Endothelial cell of umbilical vein (primary cell): ENCODE data around the gene DNAJC3. TPM values are rescaled to one million over a fixed set of nuclear protein-coding genes. Genes with fewer than 3 reads are reported as not detected.

ENCODE experiments used
- BruUV-seq: library from RNA; stranded (reverse); fragments of 400-500 nt; replicated peaks from 2 replicates; lab custom pipeline; 2021; lab: Mats Ljungman, UMichigan
- CTCF ChIA-PET: fragments of 300-600, 350-600 bp; sonication (Branson Sonifier 250); formaldehyde crosslinking; loops from one replicate; lab custom pipeline; 2021; ENCODE audit warnings: antibody characterized with exemption, inconsistent platforms; lab: Charles Lee
- POLR2A ChIA-PET: fragments of 300-600, 350-600 bp; sonication (Branson Sonifier 250); formaldehyde crosslinking; loops from one replicate; lab custom pipeline; 2021; ENCODE audit warnings: antibody characterized with exemption, inconsistent platforms; lab: Charles Lee
- DNase-seq: peaks from one replicate; pipeline ENCODE4 v3.0.0-alpha.2; 2011; ENCODE audit warnings: low read depth, low spot score
- FAIRE-seq: peaks from 2 replicates; lab custom pipeline; 2011; peaks lifted over from hg19 to GRCh38; lab: Jason Lieb, UNC
- H2AFZ ChIP-seq: 2 replicates; pipeline ENCODE4 v1.6.0; 2012; ENCODE audit warnings: low read depth, low read length, control low read depth, inconsistent platforms
- H3K27ac ChIP-seq: 2 replicates; pipeline ENCODE4 v1.5.1; 2011; ENCODE audit warnings: low read depth, mild to moderate bottlenecking, control low read depth, low read length, moderate library complexity; ENCODE audit not compliant: insufficient read depth
- H3K27me3 ChIP-seq, 2 experiments: 2 replicates each; pipeline versions ENCODE4 v1.6.0 to v1.6.1; 2011; ENCODE audit warnings: low read length in 2 of 2, mixed read lengths in 1 of 2; ENCODE audit not compliant: control insufficient read depth in 2 of 2, insufficient read depth in 2 of 2
- H3K36me3 ChIP-seq, 2 experiments: 2 replicates in 1 of 2; 3 replicates in 1 of 2; pipeline ENCODE4 v1.5.1; 2011; ENCODE audit warnings: low read length in 2 of 2, mild to moderate bottlenecking in 1 of 2, moderate library complexity in 1 of 2; ENCODE audit not compliant: control insufficient read depth in 2 of 2, insufficient read depth in 2 of 2; ENCODE audit errors: extremely low read depth in 1 of 2
- H3K4me1 ChIP-seq: 3 replicates; pipeline ENCODE4 v1.5.1; 2011; ENCODE audit warnings: mild to moderate bottlenecking, low read length; ENCODE audit not compliant: control insufficient read depth, insufficient read depth; ENCODE audit errors: extremely low read depth
- H3K4me2 ChIP-seq: 2 replicates; pipeline ENCODE4 v1.6.1; 2011; ENCODE audit warnings: low read length, control low read depth, mixed read lengths; ENCODE audit not compliant: insufficient read depth
- H3K4me3 ChIP-seq, 3 experiments: fragments of 200-600 bp in 1 of 3; sonication (generic), shearing (Covaris generic) in 1 of 3; replicated peaks in 1 of 3; 2 replicates each; pipeline ENCODE4 v1.5.1; 2011 to 2016; ENCODE audit warnings: control low read depth in 3 of 3, low read length in 3 of 3, mild to moderate bottlenecking in 2 of 3, inconsistent platforms in 1 of 3, low read depth in 1 of 3, moderate library complexity in 1 of 3; ENCODE audit not compliant: insufficient read depth in 1 of 3
- H3K79me2 ChIP-seq: 2 replicates; pipeline ENCODE4 v1.6.0; 2012; ENCODE audit warnings: low read length, inconsistent platforms; ENCODE audit not compliant: control insufficient read depth, insufficient read depth
- H3K9ac ChIP-seq: replicated peaks from 2 replicates; pipeline ENCODE3; 2011; ENCODE audit warnings: low read length, control low read depth; ENCODE audit not compliant: insufficient read depth; ENCODE audit errors: extremely low read depth
- H3K9me1 ChIP-seq: replicated peaks from 3 replicates; pipeline ENCODE4 v1.6.0; 2011; ENCODE audit warnings: mild to moderate bottlenecking, low read length; ENCODE audit not compliant: control insufficient read depth, insufficient read depth; ENCODE audit errors: extremely low read depth
- H3K9me3 ChIP-seq: replicated peaks from 2 replicates; pipeline ENCODE4 v1.5.1; 2012; ENCODE audit warnings: low read length, inconsistent platforms; ENCODE audit not compliant: control insufficient read depth, insufficient read depth
- H4K20me1 ChIP-seq: replicated peaks from 2 replicates; pipeline ENCODE3; 2011; ENCODE audit warnings: mild to moderate bottlenecking, low read length; ENCODE audit not compliant: control insufficient read depth, insufficient read depth; ENCODE audit errors: extremely low read depth
- EZH2 ChIP-seq: IDR thresholded peaks from 2 replicates; pipeline ENCODE4 v1.6.1; 2012; ENCODE audit warnings: borderline replicate concordance, low read depth, mild to moderate bottlenecking, moderate library complexity, low read length, inconsistent platforms; ENCODE audit not compliant: severe bottlenecking
- FOS ChIP-seq: IDR thresholded peaks from 2 replicates; pipeline ENCODE4 v1.6.1; 2011; ENCODE audit warnings: mild to moderate bottlenecking, low read length, moderate library complexity, borderline replicate concordance; ENCODE audit not compliant: insufficient read depth
- GATA2 ChIP-seq: IDR thresholded peaks from 2 replicates; pipeline ENCODE4 v1.7.0; 2011; ENCODE audit warnings: low read depth, mild to moderate bottlenecking, moderate library complexity, mixed read lengths, low read length; ENCODE audit not compliant: insufficient read length, insufficient read depth
- JUN ChIP-seq: IDR thresholded peaks from 2 replicates; pipeline ENCODE4 v1.6.1; 2011; ENCODE audit warnings: borderline replicate concordance, low read depth; ENCODE audit not compliant: insufficient read length, insufficient read depth
- MYC ChIP-seq: IDR thresholded peaks from one replicate; pipeline ENCODE4 v1.6.1; 2011; ENCODE audit warnings: mild to moderate bottlenecking, low read depth, low read length
- POLR2A ChIP-seq: IDR thresholded peaks from 2 replicates; pipeline ENCODE4 v1.6.1; 2012; ENCODE audit warnings: low read depth, mild to moderate bottlenecking, control low read depth, low read length
- POLR2AphosphoS5 ChIP-seq: IDR thresholded peaks from 2 replicates; pipeline ENCODE4 v1.6.1; 2012; ENCODE audit warnings: low read depth, mild to moderate bottlenecking, control low read depth, low read length, moderate library complexity; ENCODE audit not compliant: insufficient read depth
- dilution Hi-C: fragments of 300-500 bp; cut with MboI; formaldehyde crosslinking; loops from one replicate; pipeline ENCODE4 v1.15.0; 2019; ENCODE audit warnings: low sequenced_read_pairs; ENCODE audit not compliant: extremely low pct_ligation_motif_present
- intact Hi-C: fragments of 100-400 bp; cut with micrococcal nuclease; formaldehyde crosslinking; loops from one replicate; pipeline ENCODE4 v1.10.0; 2022
- polyA plus RNA-seq, 4 experiments: library from polyadenylated mRNA; depleted of rRNA in 3 of 4; stranded (reverse) in 3 of 4; unstranded in 1 of 4; fragments of >200 nt; gene quantifications; 2 replicates each; pipeline versions ENCODE4 v1.2.1 to v1.2.3, GENCODE V29; 2011 to 2012; ENCODE audit warnings: missing spikeins in 1 of 4
- total RNA-seq: library from RNA; stranded (reverse); gene quantifications from 2 replicates; pipeline ENCODE4 v1.2.3, GENCODE V29; 2021
- TF ChIP-seq, protein P1 (sequence below): IDR thresholded peaks from 2 replicates; pipeline ENCODE4 v1.6.1; 2011; ENCODE audit not compliant: insufficient read depth, insufficient read length
- TF ChIP-seq, protein P2 (sequence below), 2 donors: IDR thresholded peaks; 1 replicate in 1 of 2; 2 replicates in 1 of 2; pipeline ENCODE4 v1.5.1; 2011; ENCODE audit warnings: low read length in 2 of 2, mild to moderate bottlenecking in 2 of 2, moderate library complexity in 2 of 2, control low read depth in 1 of 2, inconsistent platforms in 1 of 2, low read depth in 1 of 2; ENCODE audit not compliant: insufficient read depth in 1 of 2; ENCODE audit errors: extremely low read depth in 1 of 2

DNAJC3 gene
- total and polyA plus RNA-seq, 2 donors (not counting 3 experiments of a cell fraction or from before 2014, with no cell fraction given), result 17.0 to 51.2 TPM

DNA sequence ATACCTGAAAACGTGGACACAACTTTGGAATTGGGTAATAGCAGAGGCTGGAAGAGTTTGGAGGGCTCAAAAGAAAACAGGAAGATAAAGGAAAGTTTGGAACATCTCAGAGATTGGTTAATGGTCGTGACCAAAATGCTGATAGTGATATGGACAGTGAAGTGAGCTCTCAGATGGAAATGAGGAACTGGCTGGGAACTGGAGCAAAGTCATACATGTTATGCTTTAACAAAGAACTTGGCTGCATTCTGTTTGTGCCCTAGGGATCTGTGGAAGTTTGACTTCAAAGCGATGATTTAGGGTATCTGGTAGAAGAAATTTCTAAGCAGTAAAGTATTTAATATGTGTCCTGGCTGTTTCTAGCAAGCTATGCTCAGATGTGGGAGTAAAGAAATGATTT is 136.2 kb downstream of the DNAJC3 start:
- ChIA-PET CTCF (interaction anchor here (1.5 to 1.7 kb wide), 2 partner anchors 11 to 21 kb away, joined by 3 to 4 read pairs; no protein-coding TSS in a partner anchor), POLR2A (no interaction called here)
- no TSS peak for BruUV-seq
- no peaks in the 10 kb centered on the region for H4K20me1 ChIP-seq
- H3K9me3 ChIP-seq, result no peaks in the 10 kb centered on the region
- no peak overlapping the region for H2AFZ ChIP-seq
- dilution Hi-C loops (no loop called here), intact Hi-C loops (no loop called here)
- no peaks in the 10 kb centered on the region for H3K79me2 ChIP-seq
- H3K27me3 ChIP-seq, result no peaks in the 10 kb centered on the region
- no peak overlapping the region for H3K4me3 ChIP-seq
- FAIRE-seq (no peak), DNase-seq (no peak)
- no peak overlapping the region for H3K9ac ChIP-seq
- H3K9me1 ChIP-seq, result no peaks in the 10 kb centered on the region
- H3K4me2 ChIP-seq, result no peak overlapping the region
- no peaks in the 10 kb centered on the region for H3K36me3 ChIP-seq
- TF ChIP-seq POLR2A (no peak), EZH2 (no peak), GATA2 (no peak), JUN (no peak)
- no peaks in the 10 kb centered on the region for H3K4me1 ChIP-seq
- no peak overlapping the region for H3K27ac ChIP-seq

DNA sequence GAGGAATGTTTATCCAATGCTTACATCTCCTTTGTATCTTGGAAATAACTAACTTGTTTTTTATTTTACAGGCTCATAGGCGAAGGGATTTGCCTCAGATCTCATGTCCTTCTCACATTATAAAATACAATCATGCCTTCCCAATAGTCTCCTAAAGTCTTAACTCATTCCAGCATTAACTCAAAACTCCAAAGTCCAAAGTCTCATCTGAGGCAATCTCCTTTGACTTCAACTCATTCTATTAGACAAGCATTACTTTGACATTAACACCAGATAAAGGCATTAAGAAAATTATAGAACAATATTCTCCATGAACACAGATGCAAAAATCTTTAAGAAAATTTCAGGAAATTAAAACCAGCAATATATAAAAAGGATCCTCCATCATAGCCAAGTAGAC is 137.6 kb downstream of the DNAJC3 start:
- H4K20me1 ChIP-seq, result no peaks in the 10 kb centered on the region
- POLR2A ChIA-PET, result no interaction called here
- no peaks in the 10 kb centered on the region for H3K9me1 ChIP-seq
- TF ChIP-seq POLR2AphosphoS5 (no peak), EZH2 (no peak), POLR2A (no peak), JUN (no peak), MYC (no peak), GATA2 (no peak), FOS (no peak)
- TF ChIP-seq, protein P1, sequence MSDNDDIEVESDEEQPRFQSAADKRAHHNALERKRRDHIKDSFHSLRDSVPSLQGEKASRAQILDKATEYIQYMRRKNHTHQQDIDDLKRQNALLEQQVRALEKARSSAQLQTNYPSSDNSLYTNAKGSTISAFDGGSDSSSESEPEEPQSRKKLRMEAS, result no peak
- TF ChIP-seq, protein P2, sequence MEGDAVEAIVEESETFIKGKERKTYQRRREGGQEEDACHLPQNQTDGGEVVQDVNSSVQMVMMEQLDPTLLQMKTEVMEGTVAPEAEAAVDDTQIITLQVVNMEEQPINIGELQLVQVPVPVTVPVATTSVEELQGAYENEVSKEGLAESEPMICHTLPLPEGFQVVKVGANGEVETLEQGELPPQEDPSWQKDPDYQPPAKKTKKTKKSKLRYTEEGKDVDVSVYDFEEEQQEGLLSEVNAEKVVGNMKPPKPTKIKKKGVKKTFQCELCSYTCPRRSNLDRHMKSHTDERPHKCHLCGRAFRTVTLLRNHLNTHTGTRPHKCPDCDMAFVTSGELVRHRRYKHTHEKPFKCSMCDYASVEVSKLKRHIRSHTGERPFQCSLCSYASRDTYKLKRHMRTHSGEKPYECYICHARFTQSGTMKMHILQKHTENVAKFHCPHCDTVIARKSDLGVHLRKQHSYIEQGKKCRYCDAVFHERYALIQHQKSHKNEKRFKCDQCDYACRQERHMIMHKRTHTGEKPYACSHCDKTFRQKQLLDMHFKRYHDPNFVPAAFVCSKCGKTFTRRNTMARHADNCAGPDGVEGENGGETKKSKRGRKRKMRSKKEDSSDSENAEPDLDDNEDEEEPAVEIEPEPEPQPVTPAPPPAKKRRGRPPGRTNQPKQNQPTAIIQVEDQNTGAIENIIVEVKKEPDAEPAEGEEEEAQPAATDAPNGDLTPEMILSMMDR (IDR thresholded peaks at IDR 0.05; ENCODE audit: extremely low read depth in 1 of 2, insufficient read depth in 1 of 2, low read depth in 1 of 2, low read length in 2 of 2), result no peak
- H3K27ac ChIP-seq, result no peak overlapping the region
- DNase-seq (no peak), FAIRE-seq (no peak)
- intact Hi-C loops, result no loop called here
- H3K4me1 ChIP-seq, result no peaks in the 10 kb centered on the region
- BruUV-seq, result no TSS peak
- no peak overlapping the region for H3K4me3 ChIP-seq
- no peaks in the 10 kb centered on the region for H3K36me3 ChIP-seq
- no peaks in the 10 kb centered on the region for H3K79me2 ChIP-seq
- CTCF ChIA-PET, result interaction anchor here (1.7 kb wide), 1 partner anchor 19 kb away, joined by 4 read pairs; no protein-coding TSS in a partner anchor
- no peak overlapping the region for H3K4me2 ChIP-seq
- H2AFZ ChIP-seq, result no peak overlapping the region
- H3K27me3 ChIP-seq, result no peaks in the 10 kb centered on the region
- dilution Hi-C loops, result no loop called here
- H3K9me3 ChIP-seq, result no peaks in the 10 kb centered on the region
- H3K9ac ChIP-seq, result no peak overlapping the region
